GM19239 (cell line): ENCODE results near the gene IRAK1.
A peak's percentile ranks its signal among the peaks of the same experiment; 100 is the strongest.
"Not testable (repeated sequence)": the region's sequence is repeated elsewhere in the genome, so short reads cannot be mapped to it uniquely, and the experiment has no call there.

Source experiments
- DNase-seq: peaks from one replicate; pipeline ENCODE4 v3.0.0; 2011; ENCODE audit warnings: low spot score; ENCODE audit not compliant: insufficient read length
- FAIRE-seq: peaks from 2 replicates; lab custom pipeline; 2011; peaks lifted over from hg19 to GRCh38; lab: Jason Lieb, UNC

Gene IRAK1

GRCh38 chrX:154004315-154004714 is 15.4 kb downstream of the IRAK1 start:
- DNase-seq (no peak), FAIRE-seq (peak; percentile 74)

GRCh38 chrX:154002215-154002719 is 17.4 kb downstream of the IRAK1 start:
- DNase-seq, result no peak
- FAIRE-seq, result peak; percentile 97

GRCh38 chrX:154000051-154000450 is 19.7 kb downstream of the IRAK1 start:
- FAIRE-seq, result no peak
- DNase-seq, result no peak

- FAIRE-seq, result no peak
Observed at GRCh38 chrX:153999359-154000037, 20.2 kb downstream of the IRAK1 start.

GRCh38 chrX:153995504-153995903 is 24.2 kb downstream of the IRAK1 start:
- DNase-seq (no peak), FAIRE-seq (no peak)

More at GRCh38 chrX:153999359-154000037, 20.2 kb downstream of the IRAK1 start:
- no peak for DNase-seq

- FAIRE-seq, DNase-seq: not testable (repeated sequence)
Observed at GRCh38 chrX:153994398-153994797, 25.3 kb downstream of the IRAK1 start.

- FAIRE-seq (no peak), DNase-seq (no peak)
Observed at GRCh38 chrX:153993978-153994377, 25.7 kb downstream of the IRAK1 start.

GRCh38 chrX:153993079-153993478 is 26.6 kb downstream of the IRAK1 start:
- FAIRE-seq, result no peak

GRCh38 chrX:153992180-153992579 is 27.5 kb downstream of the IRAK1 start:
- no peak for FAIRE-seq

More at GRCh38 chrX:153993079-153993478, 26.6 kb downstream of the IRAK1 start:
- DNase-seq, result no peak

GRCh38 chrX:153991013-153991580 is 28.6 kb downstream of the IRAK1 start:
- FAIRE-seq, result no peak
- DNase-seq, result no peak

More at GRCh38 chrX:153992180-153992579, 27.5 kb downstream of the IRAK1 start:
- DNase-seq, result no peak

- DNase-seq (no peak), FAIRE-seq (no peak)
Observed at GRCh38 chrX:153989973-153990655, 29.6 kb downstream of the IRAK1 start.

- FAIRE-seq (no peak), DNase-seq (no peak)
Observed at GRCh38 chrX:153988493-153988892, 31.2 kb downstream of the IRAK1 start.

- no peak for DNase-seq
- no peak for FAIRE-seq
Observed at GRCh38 chrX:153984351-153985178, 35.1 kb downstream of the IRAK1 start.

GRCh38 chrX:153983321-153983801 is 36.3 kb downstream of the IRAK1 start:
- FAIRE-seq, result peak; percentile 92
- DNase-seq, result no peak

GRCh38 chrX:153981771-153982533 is 37.8 kb downstream of the IRAK1 start:
- DNase-seq (no peak), FAIRE-seq (peak; percentile 96)

- DNase-seq (no peak), FAIRE-seq (no peak)
Observed at GRCh38 chrX:153981231-153981630, 38.5 kb downstream of the IRAK1 start.

- not testable (repeated sequence) for DNase-seq
- peak; percentile 100 for FAIRE-seq
Observed at GRCh38 chrX:153980394-153980793, 39.3 kb downstream of the IRAK1 start.

GRCh38 chrX:153974726-153975286 is 44.9 kb downstream of the IRAK1 start:
- DNase-seq, result no peak
- no peak for FAIRE-seq
